Measurements from ENCODE around the gene EMC6.

DNA sequence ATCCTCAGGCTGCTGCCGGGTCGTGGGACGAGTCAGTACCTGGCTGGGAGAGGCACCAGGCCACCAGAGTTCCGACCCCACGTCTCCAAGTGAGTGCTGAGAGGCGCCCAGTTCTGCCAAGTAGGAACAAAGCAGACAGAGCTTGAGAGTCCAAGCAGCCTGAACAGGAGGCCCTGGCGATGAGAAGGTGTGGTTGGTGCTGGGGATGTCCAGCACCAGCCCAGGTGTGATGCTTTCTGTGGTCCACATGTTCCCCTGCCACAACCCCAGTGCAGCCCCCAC is 11.1 kb upstream of the EMC6 start:
- TF ChIP-seq NR0B2 (CRISPR knock-in tag; IDR thresholded peaks at IDR 0.05) (no peak), SMC3 (IDR thresholded peaks at IDR 0.05; ENCODE audit: low read length) (no peak), ZKSCAN1 (IDR thresholded peaks at IDR 0.05; ENCODE audit: low read length) (no peak), REST (IDR thresholded peaks at IDR 0.05; ENCODE audit: borderline replicate concordance in 1 of 2, low read depth in 1 of 2, low read length in 2 of 2) (no peak), GTF2F1 (IDR thresholded peaks at IDR 0.05; ENCODE audit: low read length) (no peak), MTA1 (CRISPR knock-in tag; IDR thresholded peaks at IDR 0.05; ENCODE audit: borderline replicate concordance) (no peak), ZFP1 (CRISPR knock-in tag; IDR thresholded peaks at IDR 0.05) (no peak), SOX6 (IDR thresholded peaks at IDR 0.05) (no peak), SOX6 (CRISPR knock-in tag; IDR thresholded peaks at IDR 0.05) (no peak), FOXM1 (CRISPR knock-in tag; IDR thresholded peaks at IDR 0.05) (no peak), ZNF512 (CRISPR knock-in tag; IDR thresholded peaks at IDR 0.05) (no peak)
- TF ChIP-seq, protein P1, sequence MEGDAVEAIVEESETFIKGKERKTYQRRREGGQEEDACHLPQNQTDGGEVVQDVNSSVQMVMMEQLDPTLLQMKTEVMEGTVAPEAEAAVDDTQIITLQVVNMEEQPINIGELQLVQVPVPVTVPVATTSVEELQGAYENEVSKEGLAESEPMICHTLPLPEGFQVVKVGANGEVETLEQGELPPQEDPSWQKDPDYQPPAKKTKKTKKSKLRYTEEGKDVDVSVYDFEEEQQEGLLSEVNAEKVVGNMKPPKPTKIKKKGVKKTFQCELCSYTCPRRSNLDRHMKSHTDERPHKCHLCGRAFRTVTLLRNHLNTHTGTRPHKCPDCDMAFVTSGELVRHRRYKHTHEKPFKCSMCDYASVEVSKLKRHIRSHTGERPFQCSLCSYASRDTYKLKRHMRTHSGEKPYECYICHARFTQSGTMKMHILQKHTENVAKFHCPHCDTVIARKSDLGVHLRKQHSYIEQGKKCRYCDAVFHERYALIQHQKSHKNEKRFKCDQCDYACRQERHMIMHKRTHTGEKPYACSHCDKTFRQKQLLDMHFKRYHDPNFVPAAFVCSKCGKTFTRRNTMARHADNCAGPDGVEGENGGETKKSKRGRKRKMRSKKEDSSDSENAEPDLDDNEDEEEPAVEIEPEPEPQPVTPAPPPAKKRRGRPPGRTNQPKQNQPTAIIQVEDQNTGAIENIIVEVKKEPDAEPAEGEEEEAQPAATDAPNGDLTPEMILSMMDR (CRISPR knock-in tag; IDR thresholded peaks at IDR 0.05) = no peak

Measured in HepG2 (cell line).